T47D (cell line): ENCODE results near the gene PROCR.
"Not testable (repeated sequence)": the region's sequence is repeated elsewhere in the genome, so short reads cannot be mapped to it uniquely, and the experiment has no call there.

ENCODE experiments used
- DNase-seq, 2 experiments: peaks; one replicate each; pipeline versions ENCODE4 v3.0.0 to v3.0.0-alpha.2; 2011 to 2012; ENCODE audit warnings: low read depth in 1 of 2, low spot score in 1 of 2
- JUND ChIP-seq: IDR thresholded peaks from 2 replicates; pipeline ENCODE4 v1.6.1; 2012; ENCODE audit warnings: low read depth
- in situ Hi-C: cut with HindIII; loops from 2 replicates; pipeline ENCODE4 v1.10.0; 2016; ENCODE audit warnings: low sequenced_read_pairs, low pct_unique_long_range_greater_than_20kb

The PROCR gene

GRCh38 chr20:35171438-35171752, 477 bp upstream of the PROCR start:
- no peak for TF ChIP-seq JUND
- no peak for DNase-seq
- in situ Hi-C loops = no loop called here

DNA sequence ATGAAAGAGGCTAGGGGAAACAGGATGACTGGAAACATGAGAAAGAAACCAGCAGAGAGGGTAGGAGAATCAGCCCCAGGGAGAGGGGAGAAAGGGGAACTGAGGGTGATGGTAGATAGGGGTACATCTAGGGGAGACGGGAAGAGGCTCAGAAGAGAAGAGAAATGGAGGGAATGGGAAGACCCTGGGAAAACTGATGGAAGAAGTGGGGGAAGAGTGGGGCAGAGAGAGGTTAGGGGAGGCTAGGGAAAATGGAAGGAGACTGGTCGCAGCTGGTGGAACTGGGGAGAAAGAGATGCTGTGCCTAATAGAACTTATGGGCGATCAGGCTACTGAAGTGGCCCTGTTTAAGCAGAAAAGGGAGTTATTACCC, 548 bp downstream of the PROCR start:
- no peak for TF ChIP-seq JUND
- in situ Hi-C loops = no loop called here
- no peak for DNase-seq

DNA sequence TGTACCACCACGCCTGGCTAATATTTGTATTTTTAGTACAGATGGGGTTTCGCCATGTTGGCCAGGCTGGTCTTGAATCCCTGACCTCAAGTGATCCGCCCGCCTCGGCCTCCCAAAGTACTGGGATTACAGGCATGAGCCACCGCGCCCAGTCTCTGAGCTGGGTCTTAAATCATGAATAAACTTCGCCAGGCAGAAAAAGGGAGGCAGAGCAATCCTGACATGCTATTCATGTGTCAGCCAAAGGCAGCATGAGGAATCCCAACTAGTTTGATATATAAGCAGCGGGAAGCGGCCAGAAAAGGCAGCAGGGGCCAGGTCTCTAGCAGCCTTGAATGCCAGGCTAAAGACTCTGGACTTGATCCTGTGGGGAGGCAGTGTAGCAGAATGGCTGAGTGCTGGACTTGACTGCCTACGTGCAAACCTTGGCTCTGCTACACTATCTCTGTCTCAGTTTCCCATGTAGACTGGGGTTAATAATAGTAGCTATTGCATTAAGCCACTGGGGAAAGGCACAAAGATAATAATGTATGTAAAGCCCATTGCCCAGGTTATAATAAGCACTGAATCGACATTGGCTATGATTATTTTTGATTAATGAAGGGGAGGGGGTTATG, 1.8 kb downstream of the PROCR start:
- no peak for TF ChIP-seq JUND
- no peak for DNase-seq
- in situ Hi-C loops = no loop called here

DNA sequence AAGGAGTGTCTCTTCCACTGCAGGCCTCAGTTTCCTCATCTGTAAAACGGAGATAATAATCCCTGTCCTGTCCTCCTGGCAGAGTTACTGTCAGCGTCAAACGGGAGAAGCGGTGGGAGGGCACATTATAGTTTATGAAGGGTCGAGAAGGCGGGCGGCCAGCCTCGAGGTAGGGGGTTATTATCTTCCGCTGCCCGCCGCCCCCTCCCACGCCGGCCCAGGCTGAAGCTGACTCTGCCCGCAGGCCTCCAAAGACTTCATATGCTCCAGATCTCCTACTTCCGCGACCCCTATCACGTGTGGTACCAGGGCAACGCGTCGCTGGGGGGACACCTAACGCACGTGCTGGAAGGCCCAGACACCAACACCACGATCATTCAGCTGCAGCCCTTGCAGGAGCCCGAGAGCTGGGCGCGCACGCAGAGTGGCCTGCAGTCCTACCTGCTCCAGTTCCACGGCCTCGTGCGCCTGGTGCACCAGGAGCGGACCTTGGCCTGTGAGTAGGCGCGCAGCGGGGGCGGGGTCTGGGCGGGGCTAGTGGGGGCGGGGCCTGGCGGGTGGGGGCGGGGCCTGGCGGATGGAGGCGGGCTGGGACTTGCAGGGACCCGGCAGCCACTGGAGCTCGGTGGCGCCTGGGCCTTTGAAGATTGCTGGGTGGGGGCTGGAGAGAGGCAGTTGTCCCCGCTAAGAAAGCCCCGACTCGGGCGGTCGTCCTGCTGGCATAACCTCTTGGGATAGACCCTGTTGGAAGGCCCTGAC, 2.8 kb downstream of the PROCR start:
- no peak for TF ChIP-seq JUND
- DNase-seq = peak; percentile 78 to 79
- in situ Hi-C loops = no loop called here

GRCh38 chr20:35176132-35176531, 4.3 kb downstream of the PROCR start:
- TF ChIP-seq JUND = no peak
- in situ Hi-C loops = no loop called here
- no peak for DNase-seq

DNA sequence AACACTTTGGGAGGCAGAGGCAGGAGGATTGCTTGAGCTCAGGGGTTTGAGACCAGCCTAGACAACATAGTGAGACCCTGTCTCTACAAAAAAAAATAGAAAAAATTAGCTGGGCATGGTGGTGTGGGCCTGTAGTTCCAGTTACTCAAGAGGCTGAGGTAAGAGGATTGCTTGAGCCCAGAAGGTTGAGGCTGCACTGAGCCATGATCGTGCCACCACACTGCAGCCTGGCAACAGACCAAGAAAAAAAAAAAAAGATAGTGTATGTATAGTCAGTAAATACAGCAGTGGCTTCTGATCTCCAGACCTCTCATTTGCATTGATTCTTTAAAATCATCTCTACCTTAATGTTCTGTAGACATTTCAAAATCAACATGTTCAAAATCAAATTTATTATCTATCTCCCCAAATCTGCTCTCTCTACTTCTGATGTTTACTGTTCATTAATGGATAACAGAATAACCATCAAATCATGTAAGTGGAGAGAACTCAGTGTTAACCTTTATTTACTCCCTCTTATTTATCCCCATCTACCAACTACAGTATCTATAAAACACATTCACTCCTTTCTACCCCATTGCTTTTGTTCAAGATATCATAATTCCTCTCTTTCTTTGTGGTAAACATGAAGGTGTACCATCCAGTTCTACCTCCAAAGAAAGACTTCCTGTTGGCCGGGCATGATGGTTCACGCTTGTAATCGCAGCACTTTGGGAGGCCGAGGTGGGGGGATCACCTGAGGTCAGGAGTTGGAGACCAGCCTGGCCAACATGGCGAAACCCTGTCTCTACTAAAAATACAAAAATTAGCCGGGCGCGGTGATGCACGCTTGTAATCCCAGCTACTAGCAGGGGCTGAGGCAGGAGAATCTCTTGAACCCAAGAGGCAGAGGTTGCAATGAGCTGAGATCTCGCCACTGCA, 7.7 kb downstream of the PROCR start:
- no peak for DNase-seq
- no peak for TF ChIP-seq JUND
- in situ Hi-C loops = no loop called here

DNA sequence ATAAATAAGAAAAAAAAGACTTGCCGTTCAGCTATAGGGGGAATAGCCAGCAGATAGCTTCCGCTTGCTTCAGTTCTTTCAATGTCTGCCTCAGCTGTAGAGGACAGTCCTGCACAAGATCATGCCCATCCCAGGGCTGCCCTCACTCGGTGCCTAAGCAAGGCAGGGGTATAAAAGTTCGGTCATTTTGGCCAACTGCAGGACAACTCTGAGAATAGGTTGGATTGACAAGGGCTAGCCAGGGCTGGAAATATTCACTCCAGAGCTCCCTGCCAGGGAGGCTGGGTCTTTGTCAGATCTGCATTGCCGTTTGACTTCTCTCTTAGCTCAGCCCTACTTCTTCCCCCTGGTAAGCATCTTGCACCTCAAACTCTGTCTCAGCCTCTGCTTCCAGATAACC, 8.4 kb downstream of the PROCR start:
- in situ Hi-C loops = no loop called here
- TF ChIP-seq JUND = no peak
- no peak for DNase-seq

- in situ Hi-C loops = no loop called here
- no peak for DNase-seq
- no peak for TF ChIP-seq JUND
Measured at GRCh38 chr20:35181731-35182130, 9.9 kb downstream of the PROCR start.

- DNase-seq, in situ Hi-C loops: not testable (repeated sequence)
Measured at GRCh38 chr20:35186691-35187289, 14.9 kb downstream of the PROCR start.

- DNase-seq = no peak
- in situ Hi-C loops = no loop called here
- TF ChIP-seq JUND = no peak
Measured at GRCh38 chr20:35187584-35188190, 15.8 kb downstream of the PROCR start.

- in situ Hi-C loops = not testable (repeated sequence)
- DNase-seq = peak in 1 of 2 experiments; percentile 19
Measured at GRCh38 chr20:35189223-35189622, 17.4 kb downstream of the PROCR start.

GRCh38 chr20:35190556-35190955, 18.7 kb downstream of the PROCR start:
- in situ Hi-C loops = no loop called here
- DNase-seq = no peak
- no peak for TF ChIP-seq JUND
